Right atrium auricular region (tissue), 2 donors: ENCODE data around the gene PKDCC. TPM values are rescaled to one million over a fixed set of nuclear protein-coding genes. Genes with fewer than 3 reads are reported as not detected.

Experiments
- DNase-seq: peaks from one replicate; pipeline ENCODE4 v3.0.0-alpha.2; 2019; ENCODE audit warnings: low spot score
- H3K27ac ChIP-seq, 2 donors: fragments of 200-600 bp; sonication (generic); 1 replicate in 1 of 2; 2 replicates in 1 of 2; pipeline ENCODE4 v1.5.1; 2016 to 2019
- H3K27me3 ChIP-seq, 2 donors: fragments of 200-600 bp; sonication (generic); one replicate each; pipeline versions ENCODE4 v1.5.1 to v1.6.0; 2017 to 2019
- H3K36me3 ChIP-seq: fragments of 200-600 bp; sonication (generic); one replicate; pipeline ENCODE4 v1.5.1; 2016
- H3K4me1 ChIP-seq, 2 donors: fragments of 200-600 bp; sonication (generic); one replicate each; pipeline versions ENCODE4 v1.5.1 to v1.6.0; 2017 to 2019
- H3K4me3 ChIP-seq, 2 donors: fragments of 200-600 bp; sonication (generic); 1 replicate in 1 of 2; 2 replicates in 1 of 2; pipeline ENCODE4 v1.5.1; 2017 to 2019; ENCODE audit warnings: mild to moderate bottlenecking in 1 of 2, moderate library complexity in 1 of 2
- H3K9me3 ChIP-seq, 2 donors: fragments of 200-600 bp; sonication (generic); one replicate each; pipeline ENCODE4 v1.5.1; 2019
- CTCF ChIP-seq, 2 donors: fragments of 200-600 bp; sonication (generic); IDR thresholded peaks; one replicate each; pipeline ENCODE4 v1.5.1; 2019; ENCODE audit warnings: antibody characterized with exemption in 2 of 2
- total RNA-seq, 2 donors: library from RNA; depleted of rRNA; stranded (reverse); fragments of >200 nt; gene quantifications; one replicate each; pipeline ENCODE4 v1.1.0, GENCODE V29; 2016

Gene PKDCC
- total RNA-seq, 2 donors from 2014 or later: 66.0 to 128 TPM

- H3K9me3 ChIP-seq: no peaks in the 10 kb centered on the region
- TF ChIP-seq CTCF (IDR thresholded peaks at IDR 0.05): peak in 1 of 2 donors; percentile 14
- DNase-seq: no peak
- H3K27me3 ChIP-seq: no peaks in the 10 kb centered on the region
- no peaks in the 10 kb centered on the region for H3K36me3 ChIP-seq
- no peak overlapping the region for H3K27ac ChIP-seq
- no peak overlapping the region for H3K4me3 ChIP-seq
- H3K4me1 ChIP-seq: peaks cover 0 to 29% of the 10 kb centered on the region in 2 donors
Measured at GRCh38 chr2:42044939-42045338, 2.9 kb upstream of the PKDCC start.

GRCh38 chr2:42045352-42045751 is 2.5 kb upstream of the PKDCC start:
- no peak for TF ChIP-seq CTCF (IDR thresholded peaks at IDR 0.05)
- DNase-seq: no peak
- H3K27ac ChIP-seq: peak overlapping the region; percentile 93 to 94
- H3K27me3 ChIP-seq: no peaks in the 10 kb centered on the region
- H3K4me3 ChIP-seq: no peak overlapping the region
- H3K9me3 ChIP-seq: no peaks in the 10 kb centered on the region
- peaks cover 0 to 29% of the 10 kb centered on the region in 2 donors for H3K4me1 ChIP-seq
- no peaks in the 10 kb centered on the region for H3K36me3 ChIP-seq

DNA sequence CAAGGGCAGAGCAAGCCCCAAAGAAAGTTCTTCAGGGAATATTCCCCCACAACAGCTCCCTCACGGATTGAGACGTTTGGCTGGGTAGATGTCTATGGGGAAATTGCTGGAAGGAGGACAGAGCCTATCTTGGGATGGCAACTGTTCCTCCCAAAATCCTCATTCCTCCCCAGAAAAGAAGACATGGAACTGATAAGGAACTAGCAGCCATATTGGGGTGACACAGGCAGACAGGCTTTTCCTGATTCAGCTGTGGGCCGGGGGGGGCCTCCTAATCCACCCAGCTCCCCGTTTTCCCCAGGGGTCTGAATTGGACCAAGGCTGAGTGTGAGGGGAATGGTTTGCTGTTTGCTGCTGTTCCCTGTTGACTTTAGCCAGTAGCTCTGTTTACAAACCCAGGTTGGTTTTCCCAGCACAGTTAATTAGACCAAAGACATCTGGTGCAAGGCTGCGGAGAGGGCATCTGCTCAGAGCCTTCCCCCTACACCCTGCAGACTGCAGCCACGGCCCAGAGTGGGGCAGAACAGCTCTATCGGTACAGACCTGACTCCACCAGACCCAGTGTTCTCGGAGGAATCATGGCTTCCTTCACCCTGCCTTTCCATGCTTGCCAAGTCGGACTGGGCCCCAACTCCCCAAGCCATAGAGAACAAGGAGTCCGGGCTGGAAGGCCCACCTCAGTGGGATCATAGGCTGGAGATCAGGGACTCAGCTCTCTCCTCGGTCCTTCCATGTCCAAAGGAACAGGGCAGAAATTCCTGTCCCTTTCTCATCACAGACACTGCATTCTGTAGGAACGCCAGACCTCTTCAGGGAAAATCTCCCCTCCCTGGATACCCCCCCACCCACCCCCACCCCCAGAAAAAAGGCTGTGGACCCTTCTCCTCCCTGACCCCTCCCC is 1.7 kb upstream of the PKDCC start:
- no peak for DNase-seq
- H3K9me3 ChIP-seq: no peaks in the 10 kb centered on the region
- no peaks in the 10 kb centered on the region for H3K36me3 ChIP-seq
- H3K4me1 ChIP-seq: peaks cover 0 to 30% of the 10 kb centered on the region in 2 donors
- no peaks in the 10 kb centered on the region for H3K27me3 ChIP-seq
- H3K27ac ChIP-seq: peak overlapping the region; percentile 93 to 94
- H3K4me3 ChIP-seq: peak overlapping the region in 1 of 2 donors; percentile 88
- TF ChIP-seq CTCF (IDR thresholded peaks at IDR 0.05): no peak

- Histone ChIP-seq H3K4me1 (peaks cover 0 to 38% of the 10 kb centered on the region in 2 donors), H3K9me3 (no peaks in the 10 kb centered on the region), H3K36me3 (no peaks in the 10 kb centered on the region), H3K27ac (peak overlapping the region; percentile 93 to 94), H3K27me3 (no peaks in the 10 kb centered on the region), H3K4me3 (peak overlapping the region; percentile 72 to 88)
- no peak for TF ChIP-seq CTCF (IDR thresholded peaks at IDR 0.05)
- no peak for DNase-seq
Measured at GRCh38 chr2:42046819-42047487, 868 bp upstream of the PKDCC start.

GRCh38 chr2:42048299-42049220 is 739 bp downstream of the PKDCC start:
- no peak for DNase-seq
- peaks cover 0 to 54% of the 10 kb centered on the region in 2 donors for H3K4me1 ChIP-seq
- H3K27ac ChIP-seq: peak overlapping the region; percentile 89 to 96
- no peaks in the 10 kb centered on the region for H3K9me3 ChIP-seq
- H3K36me3 ChIP-seq: peaks cover 4% of the 10 kb centered on the region
- H3K27me3 ChIP-seq: no peaks in the 10 kb centered on the region
- H3K4me3 ChIP-seq: peak overlapping the region; percentile 81 to 88
- TF ChIP-seq CTCF (IDR thresholded peaks at IDR 0.05): no peak
